SKM-1 (cell line): ENCODE data around the gene DDX17.

Experiments
- DNase-seq: peaks from one replicate; lab custom pipeline; 2025; ENCODE audit not compliant: unreplicated experiment; lab: John Stamatoyannopoulos, UW

The DDX17 gene

DNA sequence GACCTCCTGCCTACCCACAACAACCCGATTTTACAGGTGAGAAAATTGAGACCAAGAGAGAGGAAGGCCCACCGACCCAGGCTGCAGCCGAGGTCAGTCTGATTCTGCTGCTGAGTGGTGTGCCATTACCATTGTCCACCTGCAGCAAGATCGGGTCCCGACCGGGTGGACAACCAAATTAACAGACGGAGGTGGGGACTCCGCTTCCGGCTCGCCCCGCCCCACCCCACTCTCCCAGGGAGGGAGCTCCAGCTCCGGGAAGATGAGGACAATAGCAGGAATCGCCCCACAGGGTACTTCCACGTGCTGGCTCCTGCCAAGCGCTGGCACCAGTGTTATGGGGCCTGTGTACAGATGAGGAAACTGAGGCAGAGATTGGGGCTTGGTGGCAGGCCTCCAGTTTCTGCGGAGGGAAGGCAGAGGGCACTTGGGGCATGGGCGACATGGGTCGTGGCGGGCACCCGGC is 38.6 kb downstream of the DDX17 start:
- no peak for DNase-seq

- no peak for DNase-seq
These were observed 40.2 kb downstream of the DDX17 start for GRCh38 chr22:38465673-38466490.

- DNase-seq = no peak
These were observed 41.0 kb downstream of the DDX17 start for GRCh38 chr22:38464992-38465672.

- DNase-seq = no peak
These were observed 42.9 kb downstream of the DDX17 start for GRCh38 chr22:38462960-38463784.

DNA sequence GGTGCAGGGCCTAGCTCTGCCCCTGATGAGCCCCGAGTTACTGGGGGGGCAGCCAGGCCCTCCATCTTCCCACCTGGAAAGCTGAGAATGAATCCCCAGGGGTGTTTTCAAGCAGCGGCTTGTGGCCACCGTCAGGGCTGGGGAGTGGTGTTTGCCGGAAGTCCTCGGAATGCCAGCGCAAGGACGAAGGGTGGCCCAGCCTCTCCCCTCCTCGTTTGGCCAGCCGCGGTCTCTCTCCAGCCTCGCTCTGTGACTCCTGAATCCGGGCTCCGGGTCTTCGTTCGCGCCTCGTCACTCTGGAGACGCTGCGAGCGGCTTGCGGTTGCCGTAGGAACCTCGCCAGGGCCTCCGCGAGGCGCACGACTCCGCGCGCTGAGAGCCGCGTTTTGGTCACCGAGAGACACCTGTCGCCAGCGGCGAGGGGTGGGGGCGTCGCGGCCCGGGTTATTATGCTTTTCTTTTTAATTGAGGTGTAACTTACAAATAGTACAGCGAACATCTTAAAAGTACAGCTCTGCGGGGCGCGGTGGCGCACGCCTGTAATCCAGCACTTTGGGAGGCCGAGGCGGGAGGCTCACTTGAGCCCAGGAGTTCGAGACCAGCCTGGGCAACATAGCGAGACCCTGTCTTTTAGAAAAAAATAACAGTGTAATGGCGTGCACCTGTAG is 44.6 kb downstream of the DDX17 start:
- no peak for DNase-seq

GRCh38 chr22:38461057-38461413 is 45.1 kb downstream of the DDX17 start:
- DNase-seq = no peak

DNA sequence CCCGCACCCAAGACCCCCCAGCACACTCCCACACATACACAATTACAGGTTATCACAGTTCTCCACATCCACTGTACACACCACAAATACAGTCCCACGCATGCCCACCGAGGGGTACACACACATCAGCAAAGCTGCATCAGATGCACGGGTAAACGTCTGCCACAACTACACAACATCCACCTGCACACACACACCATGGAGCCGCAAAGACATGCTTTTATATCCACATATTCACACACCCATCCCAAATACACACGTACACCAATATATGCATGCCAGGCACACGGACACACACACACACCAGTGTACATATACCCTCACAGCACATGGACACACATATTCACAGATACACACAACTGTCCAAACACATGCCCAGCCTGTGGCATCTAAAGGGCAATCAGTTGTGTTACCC is 45.7 kb downstream of the DDX17 start:
- no peak for DNase-seq

DNA sequence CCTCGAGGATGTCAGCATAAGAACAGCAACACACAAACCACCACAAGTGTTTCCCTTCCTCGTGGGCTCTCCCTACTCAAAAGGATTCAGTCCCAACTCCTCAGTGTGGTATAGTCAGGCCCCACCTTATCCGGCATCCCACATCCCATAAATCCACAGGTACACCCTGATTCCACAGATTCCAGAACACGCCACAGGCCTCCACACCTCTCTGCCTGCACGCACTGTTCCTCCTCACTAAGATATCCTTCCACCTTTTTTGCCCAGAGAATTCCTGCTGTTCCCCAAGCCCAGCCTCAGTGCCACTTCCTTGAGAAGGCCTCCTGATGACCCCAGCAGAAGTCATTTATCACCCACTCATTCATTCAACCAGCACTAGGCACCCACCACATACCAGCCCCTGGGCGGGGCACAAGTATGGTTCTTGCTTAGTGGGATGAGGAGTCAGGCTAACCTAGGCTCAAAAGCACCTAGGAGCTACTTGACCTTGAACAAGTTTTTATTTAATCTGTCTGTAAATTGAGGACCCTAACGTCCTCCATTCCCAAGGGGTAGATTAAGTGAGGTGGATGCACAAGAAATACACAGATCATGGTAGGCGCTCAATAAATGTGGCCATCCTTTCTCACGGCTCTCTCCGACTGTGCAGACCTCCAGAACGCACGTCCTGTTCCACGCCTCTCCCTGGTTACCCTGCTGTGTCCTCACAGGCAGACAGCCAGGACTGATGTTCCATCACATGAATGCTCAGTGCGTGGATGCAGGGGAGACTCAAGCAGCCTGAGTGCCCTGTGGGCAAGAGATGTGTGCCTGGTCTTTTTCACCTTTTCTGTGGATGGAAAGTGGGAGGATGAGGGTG is 49.0 kb downstream of the DDX17 start:
- no peak for DNase-seq

GRCh38 chr22:38456272-38456835 is 49.8 kb downstream of the DDX17 start:
- DNase-seq = no peak

GRCh38 chr22:38455530-38456271 is 50.4 kb downstream of the DDX17 start:
- DNase-seq = no peak

- no peak for DNase-seq
These were observed 51.0 kb downstream of the DDX17 start, which contains the start of gene KCNJ4 for GRCh38 chr22:38455076-38455529. Gene KCNJ4 (minus strand): TSS chr22:38455199. CDS start chr22:38428132, 27,067 bp downstream.

- DNase-seq = no peak
These were observed 51.6 kb downstream of the DDX17 start for GRCh38 chr22:38454353-38455075.

GRCh38 chr22:38453996-38454352 is 52.1 kb downstream of the DDX17 start:
- DNase-seq = no peak

- no peak for DNase-seq
These were observed 52.9 kb downstream of the DDX17 start for GRCh38 chr22:38453066-38453672.

GRCh38 chr22:38452373-38453065 is 53.6 kb downstream of the DDX17 start:
- no peak for DNase-seq

DNA sequence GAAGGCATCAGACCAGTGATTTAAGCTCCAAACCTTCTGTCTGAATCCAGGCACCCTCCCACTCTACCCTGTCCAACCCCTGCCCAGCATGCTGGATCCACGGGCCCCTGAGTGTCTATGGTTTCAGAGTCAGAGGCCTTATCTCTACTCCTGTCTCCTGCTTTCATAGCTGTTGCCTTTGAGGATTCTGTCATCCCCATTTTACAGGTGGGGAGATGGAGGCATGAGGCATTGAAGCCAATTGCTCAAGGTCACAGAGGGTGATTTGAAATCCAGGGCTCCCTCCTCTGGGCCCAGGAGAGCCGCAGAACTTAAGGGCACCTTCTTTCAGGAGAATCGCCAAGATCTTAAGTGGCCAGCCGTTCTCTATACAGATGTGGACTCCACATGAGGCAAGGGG is 54.2 kb downstream of the DDX17 start:
- no peak for DNase-seq

- no peak for DNase-seq
These were observed 54.7 kb downstream of the DDX17 start for GRCh38 chr22:38451404-38451803.
